Measurements from ENCODE around the gene RPL26. TPM values are rescaled to one million over a fixed set of nuclear protein-coding genes. Genes with fewer than 3 reads are reported as not detected.

The RPL26 gene
- total RNA-seq, 6 experiments from 2014 or later = 467 to 1,753 (median 509) TPM

DNA sequence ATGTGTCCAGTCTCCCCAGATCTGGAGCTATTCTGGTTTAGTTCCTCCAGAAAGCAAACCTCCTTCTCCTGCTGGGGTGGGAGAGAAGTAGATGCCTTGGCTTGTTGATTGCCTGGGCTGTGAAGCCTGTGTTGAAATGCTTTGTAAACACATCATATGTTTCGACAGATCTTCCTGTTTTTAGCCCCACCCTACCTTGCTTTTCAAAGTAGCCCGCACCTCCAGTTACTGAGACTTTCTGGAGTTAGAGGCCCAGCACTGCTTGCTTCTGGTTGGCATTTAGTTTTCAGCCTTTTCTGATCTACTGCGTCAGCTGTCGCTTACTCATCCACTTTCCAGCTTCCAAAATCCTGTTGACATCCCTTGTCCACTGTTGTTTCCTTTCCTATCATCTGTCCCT is 34.8 kb upstream of the RPL26 start:
- Histone ChIP-seq H3K4me1 (peaks cover 0 to 39% (median 19%) of the 10 kb centered on the region in 4 donors), H3K36me3 (no peaks in the 10 kb centered on the region), H3K9me3 (no peaks in the 10 kb centered on the region), H3K27ac (peak overlapping the region in 2 of 3 donors; percentile 43 to 56), H3K27me3 (no peaks in the 10 kb centered on the region), H3K4me3 (no peak overlapping the region)
- intact Hi-C loops (cut with DNase I) = loop anchor here in 1 of 2 donors (10.0 kb wide), 1 partner anchor 57 kb away; no protein-coding TSS in a partner anchor
- DNase-seq = peak in 1 of 3 donors; percentile 61
- no peak for TF ChIP-seq POLR2A (IDR thresholded peaks at IDR 0.05)
- TF ChIP-seq, protein P1, sequence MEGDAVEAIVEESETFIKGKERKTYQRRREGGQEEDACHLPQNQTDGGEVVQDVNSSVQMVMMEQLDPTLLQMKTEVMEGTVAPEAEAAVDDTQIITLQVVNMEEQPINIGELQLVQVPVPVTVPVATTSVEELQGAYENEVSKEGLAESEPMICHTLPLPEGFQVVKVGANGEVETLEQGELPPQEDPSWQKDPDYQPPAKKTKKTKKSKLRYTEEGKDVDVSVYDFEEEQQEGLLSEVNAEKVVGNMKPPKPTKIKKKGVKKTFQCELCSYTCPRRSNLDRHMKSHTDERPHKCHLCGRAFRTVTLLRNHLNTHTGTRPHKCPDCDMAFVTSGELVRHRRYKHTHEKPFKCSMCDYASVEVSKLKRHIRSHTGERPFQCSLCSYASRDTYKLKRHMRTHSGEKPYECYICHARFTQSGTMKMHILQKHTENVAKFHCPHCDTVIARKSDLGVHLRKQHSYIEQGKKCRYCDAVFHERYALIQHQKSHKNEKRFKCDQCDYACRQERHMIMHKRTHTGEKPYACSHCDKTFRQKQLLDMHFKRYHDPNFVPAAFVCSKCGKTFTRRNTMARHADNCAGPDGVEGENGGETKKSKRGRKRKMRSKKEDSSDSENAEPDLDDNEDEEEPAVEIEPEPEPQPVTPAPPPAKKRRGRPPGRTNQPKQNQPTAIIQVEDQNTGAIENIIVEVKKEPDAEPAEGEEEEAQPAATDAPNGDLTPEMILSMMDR (IDR thresholded peaks at IDR 0.05) = no peak
- ATAC-seq = peak; percentile 51 to 73 (median 60)
- 32% methylated on average over 4 of the region's 4 CpGs for WGBS (ENCODE audit: insufficient coverage, low coverage, low lambda C conversion rate, missing lambda C conversion rate)

DNA sequence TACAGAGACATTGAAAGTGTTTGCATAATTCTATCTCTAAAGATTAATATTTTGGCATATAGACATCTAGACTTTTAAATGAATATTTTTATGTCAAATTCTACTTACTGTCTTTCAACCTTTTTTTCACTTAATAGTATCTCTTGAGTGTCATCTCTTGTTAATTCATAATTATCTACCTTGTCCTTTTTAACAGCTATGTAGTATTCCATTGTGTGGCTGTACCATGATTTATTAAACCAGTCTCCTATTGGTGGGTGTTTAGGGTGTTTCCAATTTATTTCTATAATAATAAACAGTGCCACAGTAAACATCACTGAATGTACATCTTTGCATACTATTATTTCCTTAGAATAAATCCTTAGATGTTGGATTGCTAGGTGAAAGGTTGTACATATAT is 30.9 kb upstream of the RPL26 start:
- intact Hi-C loops (cut with DNase I) = loop anchor here in 1 of 2 donors (10.0 kb wide), 1 partner anchor 61 kb away; no protein-coding TSS in a partner anchor
- no peak for ATAC-seq
- no peaks in the 10 kb centered on the region for H3K36me3 ChIP-seq
- no peak overlapping the region for H3K4me3 ChIP-seq
- no peak for TF ChIP-seq POLR2A (IDR thresholded peaks at IDR 0.05)
- TF ChIP-seq, protein P1 (IDR thresholded peaks at IDR 0.05) = no peak
- no peaks in the 10 kb centered on the region for H3K9me3 ChIP-seq
- H3K27ac ChIP-seq = no peak overlapping the region
- no peaks in the 10 kb centered on the region for H3K27me3 ChIP-seq
- DNase-seq = no peak
- H3K4me1 ChIP-seq = peaks cover 0 to 25% (median 5%) of the 10 kb centered on the region in 4 donors

DNA sequence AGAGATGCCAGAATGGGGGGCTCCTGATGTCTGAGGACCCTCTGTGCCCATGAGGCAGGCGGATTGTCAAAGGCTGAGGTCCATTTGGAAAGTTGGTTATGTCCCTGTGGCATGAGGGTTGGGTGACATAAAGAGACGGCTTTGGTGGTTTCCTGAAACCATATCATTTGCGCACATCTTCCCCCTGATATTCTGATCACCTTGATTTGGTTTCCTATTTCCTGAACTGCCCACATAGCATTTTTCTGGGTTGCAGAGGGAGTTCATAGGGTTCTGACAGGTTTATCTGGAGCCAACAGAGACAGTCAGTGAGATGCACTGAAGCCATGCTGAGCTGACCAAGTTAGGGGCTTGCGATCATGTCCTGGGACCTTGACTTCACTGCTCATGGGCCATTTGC is 30.3 kb upstream of the RPL26 start:
- 60% methylated on average over 4 of the region's 4 CpGs for WGBS (ENCODE audit: insufficient coverage, low coverage, low lambda C conversion rate, missing lambda C conversion rate)
- H3K27ac ChIP-seq = no peak overlapping the region
- no peaks in the 10 kb centered on the region for H3K9me3 ChIP-seq
- no peak overlapping the region for H3K4me3 ChIP-seq
- intact Hi-C loops (cut with DNase I) = loop anchor here in 1 of 2 donors (10.0 kb wide), 1 partner anchor 61 kb away; no protein-coding TSS in a partner anchor
- H3K36me3 ChIP-seq = no peaks in the 10 kb centered on the region
- no peak for ATAC-seq
- DNase-seq = no peak
- TF ChIP-seq, protein P1 (IDR thresholded peaks at IDR 0.05) = no peak
- TF ChIP-seq POLR2A (IDR thresholded peaks at IDR 0.05) = no peak
- peaks cover 0 to 24% (median 4%) of the 10 kb centered on the region in 4 donors for H3K4me1 ChIP-seq
- no peaks in the 10 kb centered on the region for H3K27me3 ChIP-seq

DNA sequence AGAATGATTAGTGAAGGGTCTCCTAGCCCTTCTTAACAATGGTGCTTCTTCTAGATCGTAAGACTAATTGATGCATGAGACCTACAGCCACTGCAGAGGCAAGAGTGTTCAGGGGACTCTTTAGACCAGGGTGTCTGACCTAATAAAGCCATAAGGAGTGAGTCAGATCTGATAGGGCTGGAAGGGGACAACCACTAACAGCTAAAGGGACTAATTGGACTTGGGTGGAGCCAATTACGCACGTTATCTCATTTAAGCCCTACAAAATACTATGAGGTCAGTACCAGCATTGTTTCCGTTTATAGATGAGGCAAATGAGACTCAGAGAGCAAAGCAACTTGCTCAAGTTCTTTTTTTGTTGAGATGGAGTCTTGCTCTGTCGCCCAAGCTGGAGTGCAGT is 29.1 kb upstream of the RPL26 start:
- Histone ChIP-seq H3K27me3 (no peaks in the 10 kb centered on the region), H3K9me3 (no peaks in the 10 kb centered on the region), H3K36me3 (no peaks in the 10 kb centered on the region), H3K4me3 (no peak overlapping the region), H3K4me1 (peaks cover 0 to 15% (median 0%) of the 10 kb centered on the region in 4 donors), H3K27ac (no peak overlapping the region)
- TF ChIP-seq POLR2A (IDR thresholded peaks at IDR 0.05) = no peak
- TF ChIP-seq, protein P1 (IDR thresholded peaks at IDR 0.05) = no peak
- intact Hi-C loops (cut with DNase I) = loop anchor here in 1 of 2 donors (10.0 kb wide), 1 partner anchor 63 kb away; no protein-coding TSS in a partner anchor
- ATAC-seq (no peak), DNase-seq (peak in 1 of 3 donors; percentile 0)
- 75% methylated on average over 4 of the region's 5 CpGs for WGBS (ENCODE audit: insufficient coverage, low coverage, low lambda C conversion rate, missing lambda C conversion rate)

Data from right lobe of liver (tissue), 6 donors.